H9 (cell line): ENCODE measurements around the gene BMP7. TPM values are rescaled to one million over a fixed set of nuclear protein-coding genes. Genes with fewer than 3 reads are reported as not detected.

Experiments
- DNase-seq: peaks from one replicate; pipeline ENCODE4 v3.0.0-alpha.2; 2017
- H2AFZ ChIP-seq: one replicate; pipeline ENCODE4 v1.6.1; 2013; ENCODE audit warnings: mild to moderate bottlenecking, low read length, control low read depth, moderate library complexity
- H2AK5ac ChIP-seq: 2 replicates; pipeline ENCODE4 v1.6.1; 2013; ENCODE audit warnings: low read length, control low read depth, mixed read lengths; ENCODE audit not compliant: insufficient read length
- H2BK120ac ChIP-seq: one replicate; pipeline ENCODE4 v1.6.1; 2013; ENCODE audit warnings: low read depth, mild to moderate bottlenecking, low read length, control low read depth, inconsistent platforms; ENCODE audit not compliant: poor library complexity, severe bottlenecking
- H2BK12ac ChIP-seq: 2 replicates; pipeline ENCODE4 v1.6.1; 2013; ENCODE audit warnings: low read length, control low read depth, mixed read lengths, low read depth; ENCODE audit not compliant: insufficient read length
- H2BK15ac ChIP-seq: 2 replicates; pipeline ENCODE4 v1.6.1; 2013; ENCODE audit warnings: low read depth, low read length, control low read depth
- H2BK20ac ChIP-seq: one replicate; pipeline ENCODE4 v1.6.1; 2013; ENCODE audit warnings: low read depth, mild to moderate bottlenecking, low read length, control low read depth, inconsistent platforms; ENCODE audit not compliant: poor library complexity, severe bottlenecking
- H2BK5ac ChIP-seq: 2 replicates; pipeline ENCODE4 v1.6.1; 2013; ENCODE audit warnings: low read length, control low read depth, mixed read lengths; ENCODE audit not compliant: insufficient read length
- H3K14ac ChIP-seq: 2 replicates; pipeline ENCODE4 v1.6.1; 2013; ENCODE audit warnings: low read length, control low read depth; ENCODE audit not compliant: insufficient read depth
- H3K18ac ChIP-seq: 2 replicates; pipeline ENCODE4 v1.6.1; 2013; ENCODE audit warnings: low read depth, mild to moderate bottlenecking, mixed read lengths, low read length, control low read depth; ENCODE audit not compliant: insufficient read length
- H3K23ac ChIP-seq: 2 replicates; pipeline ENCODE4 v1.6.1; 2013; ENCODE audit warnings: low read length, control low read depth, mixed read lengths, low read depth; ENCODE audit not compliant: insufficient read length
- H3K23me2 ChIP-seq: 2 replicates; pipeline ENCODE4 v1.6.1; 2013; ENCODE audit warnings: low read depth, mild to moderate bottlenecking, mixed read lengths, low read length, control low read depth; ENCODE audit not compliant: insufficient read length, poor library complexity, severe bottlenecking
- H3K27ac ChIP-seq: 2 replicates; pipeline ENCODE4 v1.5.1; 2013; ENCODE audit warnings: low read length, control low read depth, mixed read lengths, low read depth; ENCODE audit not compliant: insufficient read length
- H3K27me3 ChIP-seq: 2 replicates; pipeline ENCODE4 v1.6.1; 2013; ENCODE audit warnings: low read length, control low read depth, inconsistent platforms; ENCODE audit not compliant: insufficient read depth
- H3K4ac ChIP-seq: 2 replicates; pipeline ENCODE4 v1.6.1; 2013; ENCODE audit warnings: low read depth, mild to moderate bottlenecking, control low read depth, inconsistent platforms, low read length, moderate library complexity
- H3K4me1 ChIP-seq: 2 replicates; pipeline ENCODE4 v1.6.1; 2013; ENCODE audit warnings: low read length, control low read depth, inconsistent platforms; ENCODE audit not compliant: insufficient read depth
- H3K4me2 ChIP-seq: 2 replicates; pipeline ENCODE4 v1.6.1; 2013; ENCODE audit warnings: low read length, control low read depth, mixed read lengths; ENCODE audit not compliant: insufficient read length, insufficient read depth
- H3K56ac ChIP-seq: 2 replicates; pipeline ENCODE4 v1.6.1; 2013; ENCODE audit warnings: low read depth, mild to moderate bottlenecking, mixed read lengths, low read length, control low read depth; ENCODE audit not compliant: insufficient read length
- H3K79me1 ChIP-seq: 2 replicates; pipeline ENCODE4 v1.6.1; 2013; ENCODE audit warnings: low read depth, mild to moderate bottlenecking, moderate library complexity, low read length, control low read depth, inconsistent platforms; ENCODE audit not compliant: insufficient read depth, poor library complexity, severe bottlenecking
- H3K79me2 ChIP-seq: 2 replicates; pipeline ENCODE4 v1.6.1; 2013; ENCODE audit warnings: low read length, control low read depth, inconsistent platforms; ENCODE audit not compliant: insufficient read depth
- H3K9ac ChIP-seq: 2 replicates; pipeline ENCODE4 v1.6.1; 2013; ENCODE audit warnings: low read length, control low read depth, mixed read lengths; ENCODE audit not compliant: insufficient read length; ENCODE audit errors: extremely low read depth
- H3K9me3 ChIP-seq: one replicate; pipeline ENCODE4 v1.6.1; 2013; ENCODE audit warnings: low read depth, low read length, inconsistent platforms; ENCODE audit not compliant: control insufficient read depth
- H3T11ph ChIP-seq: one replicate; pipeline ENCODE4 v1.6.1; 2013; ENCODE audit warnings: mild to moderate bottlenecking, low read length, control low read depth, inconsistent platforms
- H4K20me1 ChIP-seq: one replicate; pipeline ENCODE4 v1.6.1; 2013; ENCODE audit not compliant: control insufficient read depth, insufficient read length, insufficient read depth
- H4K5ac ChIP-seq: 2 replicates; pipeline ENCODE4 v1.6.1; 2013; ENCODE audit warnings: low read depth, mild to moderate bottlenecking, mixed read lengths, low read length, control low read depth; ENCODE audit not compliant: insufficient read length
- H4K8ac ChIP-seq: replicated peaks from 2 replicates; pipeline ENCODE4 v1.6.1; 2013; ENCODE audit warnings: low read length, control low read depth, mixed read lengths, low read depth; ENCODE audit not compliant: insufficient read length
- H4K91ac ChIP-seq: 2 replicates; pipeline ENCODE4 v1.6.1; 2013; ENCODE audit warnings: low read depth, mild to moderate bottlenecking, moderate library complexity, mixed read lengths, low read length, control low read depth; ENCODE audit not compliant: insufficient read length
- H3K27ac Mint-ChIP-seq, 3 experiments: 2 replicates in 2 of 3; 3 replicates in 1 of 3; pipeline ENCODE4 v1.8.0; 2020 to 2021; ENCODE audit warnings: mixed read lengths in 3 of 3, mild to moderate bottlenecking in 1 of 3, moderate library complexity in 1 of 3
- H3K27me3 Mint-ChIP-seq: 2 replicates; pipeline ENCODE4 v1.8.0; 2021; ENCODE audit warnings: low read depth, mild to moderate bottlenecking, moderate library complexity, mixed read lengths
- H3K36me3 Mint-ChIP-seq, 3 experiments: 2 replicates in 2 of 3; 3 replicates in 1 of 3; pipeline ENCODE4 v1.8.0; 2020 to 2021; ENCODE audit warnings: low read depth in 3 of 3, mixed read lengths in 3 of 3; ENCODE audit not compliant: insufficient read depth in 1 of 3
- H3K4me1 Mint-ChIP-seq, 2 experiments: 2 replicates each; pipeline ENCODE4 v1.8.0; 2020; ENCODE audit warnings: mixed read lengths in 2 of 2
- H3K4me3 Mint-ChIP-seq, 2 experiments: 2 replicates in 1 of 2; 3 replicates in 1 of 2; pipeline ENCODE4 v1.8.0; 2020 to 2021; ENCODE audit warnings: mild to moderate bottlenecking in 2 of 2, mixed read lengths in 2 of 2, moderate library complexity in 1 of 2
- H3K9me3 Mint-ChIP-seq, 2 experiments: 2 replicates in 1 of 2; 3 replicates in 1 of 2; pipeline ENCODE4 v1.8.0; 2020; ENCODE audit warnings: mild to moderate bottlenecking in 2 of 2, mixed read lengths in 2 of 2, moderate library complexity in 1 of 2
- CTCF ChIP-seq: fragments of 200-600 bp; sonication (generic); conservative IDR thresholded peaks from 3 replicates; pipeline ENCODE4 v1.8.0; 2021; ENCODE audit warnings: antibody characterized with exemption, mild to moderate bottlenecking
- WGBS: extraction: QIAGEN DNeasy Blood & Tissue Kit; methylation state at CpG from one replicate; pipeline ENCODE4 v1.1.7; 2013; ENCODE audit warnings: missing lambda C conversion rate, low lambda C conversion rate, mixed read lengths; ENCODE audit not compliant: insufficient read length; ENCODE audit errors: extremely low coverage; 5-methylcytosine and 5-hydroxymethylcytosine counted together
- total RNA-seq: library from RNA; stranded (reverse); gene quantifications from 2 replicates; pipeline ENCODE4 v1.2.1, GENCODE V29; 2021

BMP7 gene
- total RNA-seq, 1 experiment from 2014 or later: 17.7 TPM

- H2BK20ac ChIP-seq: no peak overlapping the region
- no peak overlapping the region for H3K14ac ChIP-seq
- no peak overlapping the region for H3K23ac ChIP-seq
- no peak overlapping the region for H2BK5ac ChIP-seq
- no peak overlapping the region for H3K4me3 Mint-ChIP-seq
- no peaks in the 10 kb centered on the region for H3K79me2 ChIP-seq
- no peaks in the 10 kb centered on the region for H3K23me2 ChIP-seq
- no peak overlapping the region for H4K5ac ChIP-seq
- H3K9ac ChIP-seq: no peak overlapping the region
- H3K27me3 ChIP-seq: no peaks in the 10 kb centered on the region
- H3T11ph ChIP-seq: no peak overlapping the region
- no peaks in the 10 kb centered on the region for H3K4me1 Mint-ChIP-seq
- H3K27ac ChIP-seq: no peak overlapping the region
- H4K20me1 ChIP-seq: no peaks in the 10 kb centered on the region
- no peak overlapping the region for H3K56ac ChIP-seq
- H3K27me3 Mint-ChIP-seq: peaks cover 15% of the 10 kb centered on the region
- no peak overlapping the region for H3K18ac ChIP-seq
- no peak overlapping the region for H4K91ac ChIP-seq
- no peak overlapping the region for H3K4ac ChIP-seq
- H3K4me1 ChIP-seq: no peaks in the 10 kb centered on the region
- no peaks in the 10 kb centered on the region for H3K9me3 Mint-ChIP-seq
- H3K27ac Mint-ChIP-seq: no peak overlapping the region
- no peak overlapping the region for H2BK120ac ChIP-seq
- H3K9me3 ChIP-seq: no peaks in the 10 kb centered on the region
- no peak for DNase-seq
- H4K8ac ChIP-seq: no peak overlapping the region
- no peak overlapping the region for H3K4me2 ChIP-seq
- no CpG with 5 or more reads among the region's 6 CpGs for WGBS
- no peak overlapping the region for H2BK12ac ChIP-seq
- H3K36me3 Mint-ChIP-seq: no peaks in the 10 kb centered on the region
- H3K79me1 ChIP-seq: no peaks in the 10 kb centered on the region
- TF ChIP-seq CTCF: no peak
- H2BK15ac ChIP-seq: no peak overlapping the region
- H2AK5ac ChIP-seq: no peak overlapping the region
- H2AFZ ChIP-seq: no peak overlapping the region
Measured at GRCh38 chr20:57312138-57312537, 45.7 kb upstream of the BMP7 start.
